Measurements from ENCODE around the gene NRCAM.

GRCh38 chr7:108266035-108266434 is 190.2 kb downstream of the NRCAM start:
- no peak for TF ChIP-seq POLR2A (IDR thresholded peaks at IDR 0.05)
- TF ChIP-seq, protein P1, sequence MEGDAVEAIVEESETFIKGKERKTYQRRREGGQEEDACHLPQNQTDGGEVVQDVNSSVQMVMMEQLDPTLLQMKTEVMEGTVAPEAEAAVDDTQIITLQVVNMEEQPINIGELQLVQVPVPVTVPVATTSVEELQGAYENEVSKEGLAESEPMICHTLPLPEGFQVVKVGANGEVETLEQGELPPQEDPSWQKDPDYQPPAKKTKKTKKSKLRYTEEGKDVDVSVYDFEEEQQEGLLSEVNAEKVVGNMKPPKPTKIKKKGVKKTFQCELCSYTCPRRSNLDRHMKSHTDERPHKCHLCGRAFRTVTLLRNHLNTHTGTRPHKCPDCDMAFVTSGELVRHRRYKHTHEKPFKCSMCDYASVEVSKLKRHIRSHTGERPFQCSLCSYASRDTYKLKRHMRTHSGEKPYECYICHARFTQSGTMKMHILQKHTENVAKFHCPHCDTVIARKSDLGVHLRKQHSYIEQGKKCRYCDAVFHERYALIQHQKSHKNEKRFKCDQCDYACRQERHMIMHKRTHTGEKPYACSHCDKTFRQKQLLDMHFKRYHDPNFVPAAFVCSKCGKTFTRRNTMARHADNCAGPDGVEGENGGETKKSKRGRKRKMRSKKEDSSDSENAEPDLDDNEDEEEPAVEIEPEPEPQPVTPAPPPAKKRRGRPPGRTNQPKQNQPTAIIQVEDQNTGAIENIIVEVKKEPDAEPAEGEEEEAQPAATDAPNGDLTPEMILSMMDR (IDR thresholded peaks at IDR 0.05) = no peak
